Measurements from ENCODE around the gene CREB3L2. TPM values are rescaled to one million over a fixed set of nuclear protein-coding genes. Genes with fewer than 3 reads are reported as not detected.
A peak's percentile ranks its signal among the peaks of the same experiment; 100 is the strongest.

The CREB3L2 gene
- total and polyA plus RNA-seq, 2 experiments from 2014 or later, result 37.6 to 38.3 TPM

GRCh38 chr7:137958470-137959431 is 43.1 kb downstream of the CREB3L2 start:
- Histone ChIP-seq H3K27me3 (no peaks in the 10 kb centered on the region), H3K4me2 (no peak overlapping the region), H3K9me3 (ENCODE audit: low read depth) (no peaks in the 10 kb centered on the region), H3K9me2 (replicated peaks; ENCODE audit: insufficient read depth) (no peaks in the 10 kb centered on the region), H4K20me1 (ENCODE audit: insufficient read depth, poor library complexity, severe bottlenecking) (peaks cover 9% of the 10 kb centered on the region), H2AFZ (no peak overlapping the region), H3K27ac (peak overlapping the region; percentile 93), H3K36me3 (replicated peaks; ENCODE audit: insufficient read depth, low read depth) (no peaks in the 10 kb centered on the region), H3K79me2 (peaks cover 91% of the 10 kb centered on the region), H3K4me1 (ENCODE audit: insufficient read depth) (peaks cover 41% of the 10 kb centered on the region), H3K4me3 (no peak overlapping the region)
- TF ChIP-seq EZH2 (IDR thresholded peaks at IDR 0.05; ENCODE audit: borderline replicate concordance), result no peak
- TF ChIP-seq EZH2phosphoT487 (IDR thresholded peaks at IDR 0.05; ENCODE audit: low read depth, severe bottlenecking, unreplicated experiment), result no peak
- TF ChIP-seq CTCF (IDR thresholded peaks at IDR 0.05; ENCODE audit: poor library complexity), result no peak
- WGBS (ENCODE audit: low lambda C conversion rate, missing lambda C conversion rate), result 85% methylated on average over 4 of the region's 4 CpGs
- DNase-seq (ENCODE audit: low spot score), result no peak

GRCh38 chr7:137957887-137958286 is 44.0 kb downstream of the CREB3L2 start:
- Histone ChIP-seq H3K27ac (peak overlapping the region; percentile 93), H3K9me2 (replicated peaks; ENCODE audit: insufficient read depth) (no peaks in the 10 kb centered on the region), H3K79me2 (peaks cover 83% of the 10 kb centered on the region), H3K36me3 (replicated peaks; ENCODE audit: insufficient read depth, low read depth) (no peaks in the 10 kb centered on the region), H2AFZ (no peak overlapping the region), H3K4me3 (no peak overlapping the region), H3K27me3 (no peaks in the 10 kb centered on the region), H3K4me2 (no peak overlapping the region), H3K9me3 (ENCODE audit: low read depth) (no peaks in the 10 kb centered on the region), H3K4me1 (ENCODE audit: insufficient read depth) (peaks cover 39% of the 10 kb centered on the region), H4K20me1 (ENCODE audit: insufficient read depth, poor library complexity, severe bottlenecking) (peaks cover 9% of the 10 kb centered on the region)
- no peak for DNase-seq (ENCODE audit: low spot score)
- WGBS (ENCODE audit: low lambda C conversion rate, missing lambda C conversion rate), result 96% methylated on average over 3 of the region's 3 CpGs
- no peak for TF ChIP-seq CTCF (IDR thresholded peaks at IDR 0.05; ENCODE audit: poor library complexity)
- no peak for TF ChIP-seq EZH2 (IDR thresholded peaks at IDR 0.05; ENCODE audit: borderline replicate concordance)
- no peak for TF ChIP-seq EZH2phosphoT487 (IDR thresholded peaks at IDR 0.05; ENCODE audit: low read depth, severe bottlenecking, unreplicated experiment)

DNA sequence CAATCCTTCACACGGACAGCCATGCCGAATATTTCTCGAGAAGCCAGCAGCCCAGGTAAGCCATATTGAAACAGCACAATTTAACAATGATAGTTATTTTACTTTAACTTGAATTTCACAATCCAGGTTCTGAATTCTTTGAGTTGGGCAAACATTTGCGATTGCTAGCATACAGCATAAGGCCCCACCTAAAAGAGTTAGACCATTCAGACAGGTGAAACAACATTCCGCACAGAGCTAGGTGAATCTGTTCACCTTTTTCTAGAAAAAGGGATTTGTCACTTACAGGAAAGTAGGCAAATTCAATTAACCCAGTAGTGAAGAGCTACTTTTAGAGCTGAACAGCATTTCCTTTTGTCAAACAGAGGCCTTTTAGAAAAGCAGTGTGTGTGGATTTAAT is 45.3 kb downstream of the CREB3L2 start:
- WGBS (ENCODE audit: low lambda C conversion rate, missing lambda C conversion rate), result 77% methylated on average over 5 of the region's 5 CpGs
- no peaks in the 10 kb centered on the region for H3K9me3 ChIP-seq (ENCODE audit: low read depth)
- peaks cover 49% of the 10 kb centered on the region for H3K4me1 ChIP-seq (ENCODE audit: insufficient read depth)
- DNase-seq (ENCODE audit: low spot score), result no peak
- TF ChIP-seq EZH2phosphoT487 (IDR thresholded peaks at IDR 0.05; ENCODE audit: low read depth, severe bottlenecking, unreplicated experiment) (no peak), CTCF (IDR thresholded peaks at IDR 0.05; ENCODE audit: poor library complexity) (no peak), EZH2 (IDR thresholded peaks at IDR 0.05; ENCODE audit: borderline replicate concordance) (no peak)
- peaks cover 83% of the 10 kb centered on the region for H3K79me2 ChIP-seq
- H2AFZ ChIP-seq, result no peak overlapping the region
- no peaks in the 10 kb centered on the region for H3K9me2 ChIP-seq (replicated peaks; ENCODE audit: insufficient read depth)
- no peak overlapping the region for H3K4me3 ChIP-seq
- H4K20me1 ChIP-seq (ENCODE audit: insufficient read depth, poor library complexity, severe bottlenecking), result peaks cover 9% of the 10 kb centered on the region
- no peaks in the 10 kb centered on the region for H3K27me3 ChIP-seq
- no peaks in the 10 kb centered on the region for H3K36me3 ChIP-seq (replicated peaks; ENCODE audit: insufficient read depth, low read depth)
- peak overlapping the region; percentile 42 for H3K4me2 ChIP-seq
- H3K27ac ChIP-seq, result peak overlapping the region; percentile 93

Data from hepatocyte (in vitro differentiated cells).